NCI-H526 treated with DMSO at 0.1 percent for 48 hours (cell line): ENCODE measurements around the gene PHACTR1.
"Not testable (repeated sequence)": the region's sequence is repeated elsewhere in the genome, so short reads cannot be mapped to it uniquely, and the experiment has no call there.

ENCODE experiments used
- DNase-seq: peaks from one replicate; lab custom pipeline; 2025; lab: John Stamatoyannopoulos, UW

The PHACTR1 gene

GRCh38 chr6:13239530-13240455, 523.2 kb downstream of the PHACTR1 start:
- no peak for DNase-seq

- DNase-seq: no peak
Measured at GRCh38 chr6:13241364-13241763, 524.8 kb downstream of the PHACTR1 start.

- no peak for DNase-seq
Measured at GRCh38 chr6:13242178-13242577, 525.6 kb downstream of the PHACTR1 start.

- no peak for DNase-seq
Measured at GRCh38 chr6:13242590-13242989, 526.0 kb downstream of the PHACTR1 start.

GRCh38 chr6:13243033-13243432, 526.5 kb downstream of the PHACTR1 start:
- no peak for DNase-seq

GRCh38 chr6:13243745-13244144, 527.2 kb downstream of the PHACTR1 start:
- not testable (repeated sequence) for DNase-seq

GRCh38 chr6:13247627-13248026, 531.1 kb downstream of the PHACTR1 start:
- DNase-seq: no peak

GRCh38 chr6:13248053-13248452, 531.5 kb downstream of the PHACTR1 start:
- peak; percentile 84 for DNase-seq

- no peak for DNase-seq
Measured at GRCh38 chr6:13248584-13248985, 532.0 kb downstream of the PHACTR1 start.

- DNase-seq: no peak
Measured at GRCh38 chr6:13248994-13249393, 532.4 kb downstream of the PHACTR1 start.

- DNase-seq: no peak
Measured at GRCh38 chr6:13249817-13250216, 533.2 kb downstream of the PHACTR1 start.

GRCh38 chr6:13250703-13251102, 534.1 kb downstream of the PHACTR1 start:
- DNase-seq: no peak

- no peak for DNase-seq
Measured at GRCh38 chr6:13251242-13251641, 534.7 kb downstream of the PHACTR1 start.

- DNase-seq: no peak
Measured at GRCh38 chr6:13252790-13253189, 536.2 kb downstream of the PHACTR1 start.

GRCh38 chr6:13253272-13253671, 536.7 kb downstream of the PHACTR1 start:
- no peak for DNase-seq

- no peak for DNase-seq
Measured at GRCh38 chr6:13256266-13257001, 539.9 kb downstream of the PHACTR1 start.

GRCh38 chr6:13259393-13259792, 542.8 kb downstream of the PHACTR1 start:
- no peak for DNase-seq

- DNase-seq: no peak
Measured at GRCh38 chr6:13260101-13260598, 543.6 kb downstream of the PHACTR1 start.

- no peak for DNase-seq
Measured at GRCh38 chr6:13260831-13261230, 544.3 kb downstream of the PHACTR1 start.

GRCh38 chr6:13261464-13261994, 545.0 kb downstream of the PHACTR1 start:
- no peak for DNase-seq

GRCh38 chr6:13262302-13263230, 546.0 kb downstream of the PHACTR1 start:
- no peak for DNase-seq

GRCh38 chr6:13263669-13264068, 547.1 kb downstream of the PHACTR1 start:
- DNase-seq: no peak
